Measurements from ENCODE around the gene RNF112. TPM values are rescaled to one million over a fixed set of nuclear protein-coding genes. Genes with fewer than 3 reads are reported as not detected.
"Not testable (repeated sequence)": the region's sequence is repeated elsewhere in the genome, so short reads cannot be mapped to it uniquely, and the experiment has no call there.

RNF112 gene
- total RNA-seq, 1 experiment from 2014 or later: not detected

- not testable (repeated sequence) for H3K36me3 ChIP-seq; DNase-seq (ENCODE audit: low read depth in 1 of 2, low spot score in 2 of 2); H3K9me3 ChIP-seq (replicated peaks); H3K4me3 ChIP-seq; H3K27ac ChIP-seq; H3K27me3 ChIP-seq (replicated peaks); H3K4me1 ChIP-seq (replicated peaks)
Observed at GRCh38 chr17:19462456-19463035, 51.5 kb downstream of the RNF112 start.

DNA sequence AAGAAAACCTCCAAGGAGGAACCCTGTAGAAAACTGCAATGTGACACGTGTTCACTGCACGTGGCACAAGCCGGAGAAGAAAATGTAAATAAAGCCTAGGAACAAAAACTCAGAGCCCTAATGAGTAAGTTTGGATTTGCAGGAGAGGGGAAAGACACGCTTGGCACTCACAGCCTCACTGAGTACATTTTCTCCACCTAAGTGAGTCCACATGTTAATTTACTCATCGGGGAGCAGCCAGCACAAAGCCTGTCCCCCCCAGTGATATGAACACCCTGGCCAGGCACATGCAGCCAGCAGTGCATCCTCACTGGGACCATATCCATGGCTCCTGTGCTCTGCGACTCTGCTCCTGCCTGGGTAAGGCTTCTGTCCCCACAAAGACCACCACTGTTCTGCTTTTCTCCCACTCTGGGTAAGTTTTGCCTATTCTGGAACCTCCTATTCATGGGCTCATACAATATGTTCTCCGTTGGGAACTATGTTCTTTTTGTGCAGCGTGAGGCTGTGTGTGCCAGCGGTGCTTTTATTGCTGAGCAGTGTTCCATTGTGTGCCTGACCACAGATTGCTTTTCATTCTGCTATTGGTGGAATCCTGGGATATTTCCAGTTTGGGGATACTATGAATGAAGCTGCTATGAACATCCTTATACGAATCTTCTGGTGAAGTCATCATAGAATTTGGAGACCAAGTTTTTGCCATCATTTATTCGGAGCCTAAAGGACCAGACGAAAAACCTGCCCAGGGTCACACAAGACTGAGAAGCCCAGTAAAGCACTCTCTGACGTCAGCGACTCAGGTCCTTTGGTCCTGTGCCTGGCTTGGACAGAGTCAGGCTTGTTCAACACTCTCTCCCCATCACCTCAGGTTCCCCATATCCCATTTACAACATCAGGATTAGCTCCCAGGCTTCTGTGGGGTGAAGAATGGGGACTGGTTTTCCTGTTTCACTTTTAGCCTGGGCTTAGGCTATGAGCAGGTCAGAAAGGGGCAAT, 53.3 kb downstream of the RNF112 start:
- H3K9me3 ChIP-seq (replicated peaks): no peaks in the 10 kb centered on the region
- no peak for DNase-seq (ENCODE audit: low read depth in 1 of 2, low spot score in 2 of 2)
- H3K4me3 ChIP-seq: no peak overlapping the region
- no peak overlapping the region for H3K27ac ChIP-seq
- no peaks in the 10 kb centered on the region; the same call in 1 of the 2 replicates for H3K27me3 ChIP-seq (replicated peaks)
- 0 out of 2 replicates have a peak, but pooled peaks cover 3% of the 10 kb centered on the region for H3K4me1 ChIP-seq (replicated peaks)
- no peaks in the 10 kb centered on the region for H3K36me3 ChIP-seq

Other genes with a start within 250 kb of the RNF112 start
- 15.7 and 19.9 TPM in 2 replicates for gene EPN2, start 173.9 kb upstream of the RNF112 start, total RNA-seq (2014; rRNA removed; shearing (Covaris generic))
- gene B9D1, start 48.5 kb upstream of the RNF112 start, total RNA-seq (2014; rRNA removed; shearing (Covaris generic)): 25.9 and 28.0 TPM in 2 replicates
- 0.72 and 7.8 TPM in 2 replicates for gene MAPK7, start 32.7 kb upstream of the RNF112 start, total RNA-seq (2014; rRNA removed; shearing (Covaris generic))
- 0.39 TPM in 1 of 2 replicates, not detected in the other for gene MFAP4, start 24.0 kb upstream of the RNF112 start, total RNA-seq (2014; rRNA removed; shearing (Covaris generic))
- gene SLC47A1, start 122.6 kb downstream of the RNF112 start, total RNA-seq (2014; rRNA removed; shearing (Covaris generic)): not detected in 2 replicates
- 22.1 and 35.7 TPM in 2 replicates for gene ALDH3A2, start 237.5 kb downstream of the RNF112 start, total RNA-seq (2014; rRNA removed; shearing (Covaris generic))